T-helper 9 cell (primary cell): Measurements from ENCODE around the gene SCGB1A1.
A peak's percentile ranks its signal among the peaks of the same experiment; 100 is the strongest.
"Not testable (repeated sequence)": the region's sequence is repeated elsewhere in the genome, so short reads cannot be mapped to it uniquely, and the experiment has no call there.

Experiments
- DNase-seq: peaks from one replicate; pipeline ENCODE4 v3.0.0-alpha.2; 2020
- total RNA-seq, 2 donors: gene quantifications; one replicate each; lab custom pipeline; 2026; lab: John Stamatoyannopoulos, UW

Gene SCGB1A1, protein sequence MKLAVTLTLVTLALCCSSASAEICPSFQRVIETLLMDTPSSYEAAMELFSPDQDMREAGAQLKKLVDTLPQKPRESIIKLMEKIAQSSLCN
- 0 reads per million in 2 donors for total RNA-seq

DNA sequence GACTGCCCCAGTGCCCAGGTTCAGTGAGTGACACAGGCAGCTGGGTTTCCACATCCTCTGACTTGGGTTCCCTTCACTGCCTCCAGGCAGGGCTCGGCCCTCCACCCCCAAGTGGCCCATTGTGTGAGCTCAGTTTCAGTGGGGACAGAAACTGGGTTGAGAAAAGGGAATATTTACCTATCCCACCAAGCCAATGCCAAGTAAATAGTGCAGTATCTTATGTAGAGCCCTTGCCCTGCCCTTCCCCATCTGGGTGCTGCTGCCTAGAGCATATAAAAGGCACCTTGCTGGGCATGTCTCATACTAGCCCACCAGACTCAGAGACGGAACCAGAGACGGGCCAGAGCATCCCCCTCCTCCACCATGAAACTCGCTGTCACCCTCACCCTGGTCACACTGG is at the start of gene SCGB1A1:
Gene SCGB1A1 (plus strand): TSS at position 301 of the 400 bp plus-strand sequence. CDS start 63 bp downstream, at position 364.
- no peak for DNase-seq

DNA sequence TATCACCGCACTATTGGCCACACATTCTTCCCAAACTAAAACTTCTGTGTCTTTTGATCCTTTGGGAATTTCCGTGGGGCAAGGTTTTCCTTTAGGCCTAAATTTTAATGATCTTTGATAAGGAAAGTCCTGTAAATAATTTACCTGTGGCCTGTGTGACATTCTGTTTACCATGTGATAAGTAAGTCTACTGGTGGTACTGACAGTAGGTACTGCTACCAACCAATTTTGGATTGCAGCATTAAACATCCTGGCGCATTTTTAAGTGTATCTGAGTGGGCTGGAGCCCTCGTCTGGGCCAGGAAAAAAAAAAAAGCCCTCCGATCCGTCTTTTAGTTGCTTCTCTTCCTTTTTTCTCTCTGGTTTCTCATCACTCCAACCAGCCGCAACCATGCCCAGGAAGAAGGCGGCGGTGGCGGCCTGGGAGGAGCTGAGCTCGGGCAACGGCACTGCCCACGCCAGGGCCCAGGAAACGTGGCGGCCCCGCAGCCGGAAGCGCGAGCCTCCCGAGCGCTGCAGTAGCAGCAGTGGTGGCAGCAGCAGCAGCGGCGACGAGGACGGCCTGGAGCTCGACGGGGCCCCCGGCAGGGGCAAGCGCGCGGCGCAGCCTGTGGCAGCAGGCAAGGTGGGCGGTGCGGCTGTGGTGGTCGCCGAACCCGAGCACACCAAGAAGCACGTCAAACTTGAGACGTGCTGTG is 47.9 kb upstream of the SCGB1A1 start:
- DNase-seq: peak; percentile 36

DNA sequence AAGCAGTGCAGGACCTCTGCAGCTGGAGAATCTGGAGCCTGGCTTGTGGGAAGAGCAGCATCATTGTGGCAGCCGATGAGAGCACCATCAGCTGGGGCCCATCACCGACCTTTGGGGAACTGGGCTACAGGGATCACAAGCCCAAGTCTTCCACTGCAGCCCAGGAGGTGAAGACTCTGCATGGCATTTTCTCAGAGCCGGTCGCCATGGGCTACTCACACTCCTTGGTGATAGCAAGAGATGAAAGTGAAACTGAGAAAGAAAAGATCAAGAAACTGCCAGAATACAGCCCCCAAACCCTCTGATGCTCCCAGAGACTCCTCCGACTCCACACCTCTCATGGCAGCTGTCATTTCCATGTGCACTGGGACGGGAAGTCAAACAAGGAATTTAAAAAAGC is 46.0 kb upstream of the SCGB1A1 start:
- DNase-seq: no peak

DNA sequence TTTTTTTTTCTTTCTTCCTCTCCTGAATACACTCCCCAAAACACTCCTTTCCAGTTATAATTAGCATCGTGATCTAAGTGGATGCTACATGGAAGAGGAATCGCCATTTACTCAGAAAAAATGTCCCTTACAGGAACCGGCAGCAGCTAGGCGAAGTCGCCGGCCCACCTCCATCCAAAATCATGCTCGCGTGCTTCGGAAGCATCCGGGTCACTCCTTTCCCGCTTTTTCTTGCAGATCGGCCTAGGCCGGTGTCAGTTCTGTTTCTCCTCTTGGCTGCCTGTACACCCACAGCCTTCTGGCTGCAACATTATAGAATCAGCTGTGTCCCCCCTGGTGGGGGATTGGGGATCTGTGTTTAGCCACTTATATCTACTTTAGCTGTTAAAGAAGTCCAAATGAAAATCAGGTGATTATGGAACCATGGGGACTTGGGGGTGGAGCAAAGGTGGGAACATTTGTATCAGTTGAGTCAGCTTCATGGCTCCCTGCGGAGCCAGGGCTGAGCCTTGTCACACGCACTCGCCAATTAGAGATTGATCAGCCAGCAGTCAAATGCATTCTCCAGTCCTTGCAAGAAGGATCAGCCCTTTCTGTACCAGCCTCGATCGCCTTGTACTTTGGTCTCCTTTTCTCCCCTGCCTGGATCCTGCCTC is 45.2 kb upstream of the SCGB1A1 start:
- DNase-seq: no peak

DNA sequence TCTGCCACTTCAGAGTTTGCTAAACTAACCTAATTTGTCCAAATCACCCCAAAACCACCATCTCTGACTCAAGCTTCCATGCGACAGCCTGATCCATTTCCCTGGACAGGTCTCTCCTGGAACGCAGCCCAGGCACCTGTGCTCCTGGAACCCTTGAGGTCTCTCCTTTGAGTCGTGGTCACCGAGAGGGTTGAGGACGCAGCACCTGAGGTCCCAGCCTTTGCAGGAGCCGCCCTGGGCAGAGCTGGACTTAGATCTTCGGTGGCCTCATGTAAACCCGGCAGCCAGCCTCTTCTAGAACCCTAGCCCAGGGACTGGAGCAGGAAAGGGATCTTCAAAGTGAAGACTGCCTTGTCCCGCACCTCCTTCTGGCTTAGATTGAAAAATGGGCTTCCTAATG is 44.0 kb upstream of the SCGB1A1 start:
- no peak for DNase-seq

DNA sequence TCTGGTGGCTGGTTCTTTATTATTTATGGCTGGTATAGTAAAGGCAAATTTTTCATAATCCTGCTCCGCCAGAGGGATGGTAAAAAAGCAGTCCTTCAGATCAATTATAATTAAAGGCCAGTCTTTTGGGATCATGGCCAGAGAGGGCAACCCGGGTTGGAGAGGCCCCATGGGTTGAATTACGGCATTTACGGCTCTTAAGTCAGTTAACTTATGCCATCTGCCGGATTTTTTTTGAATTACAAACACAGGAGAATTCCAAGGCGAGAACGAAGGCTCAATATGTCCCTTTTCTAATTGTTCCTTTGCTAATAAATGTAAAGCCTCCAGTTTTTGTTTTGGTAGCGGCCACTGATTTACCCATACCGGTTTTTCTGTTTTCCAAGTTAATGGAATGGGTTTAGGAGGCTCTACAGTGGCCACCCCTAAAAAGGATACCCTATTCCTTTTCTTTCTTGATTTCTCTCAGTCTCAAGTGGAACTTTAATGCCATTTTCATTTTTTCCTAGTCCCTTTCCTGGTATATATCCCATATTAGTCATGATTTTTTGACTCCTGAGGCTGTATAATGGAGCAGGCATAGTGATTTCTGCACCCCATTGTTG is 40.3 kb upstream of the SCGB1A1 start:
- not testable (repeated sequence) for DNase-seq

DNA sequence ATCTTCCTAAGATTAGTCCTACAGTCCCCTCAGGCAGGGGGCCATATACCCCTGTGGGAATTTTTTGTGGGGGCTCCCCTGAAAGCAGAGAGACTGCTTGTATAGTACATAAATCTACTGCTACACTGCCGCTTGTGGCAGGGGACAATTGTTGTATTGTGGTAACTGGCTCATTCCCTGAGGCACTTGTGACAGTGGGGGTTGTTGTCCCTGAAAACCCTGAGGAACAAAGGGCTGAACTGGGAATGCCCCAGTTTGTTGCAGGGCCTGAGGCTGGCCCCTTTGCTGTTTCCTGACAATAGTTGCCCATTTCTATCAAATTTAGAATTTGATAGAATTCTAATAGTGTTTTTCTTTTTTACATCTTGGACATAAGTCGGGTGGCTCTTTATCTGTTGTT is 39.2 kb upstream of the SCGB1A1 start:
- not testable (repeated sequence) for DNase-seq

DNA sequence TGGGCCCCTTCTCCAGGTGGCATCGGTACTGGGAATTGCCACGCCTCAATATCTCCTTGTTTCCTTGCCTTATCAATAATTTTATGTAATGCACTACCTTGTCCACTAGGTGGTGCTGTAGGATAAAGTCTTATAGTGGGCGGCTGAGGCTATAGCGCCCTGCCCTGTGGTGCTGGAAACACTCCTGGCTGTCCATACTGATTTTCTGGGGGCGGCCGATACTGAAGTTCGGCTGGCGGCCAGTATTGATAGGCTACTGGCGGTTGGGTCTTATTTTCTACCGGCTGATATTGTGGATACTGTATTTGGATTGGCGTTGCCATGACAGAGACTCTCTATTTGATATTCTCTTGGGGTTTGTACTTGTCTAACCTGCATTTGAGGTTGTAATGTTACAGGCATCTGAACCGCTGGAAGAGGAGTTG is 38.0 kb upstream of the SCGB1A1 start:
- DNase-seq: peak; percentile 20

DNA sequence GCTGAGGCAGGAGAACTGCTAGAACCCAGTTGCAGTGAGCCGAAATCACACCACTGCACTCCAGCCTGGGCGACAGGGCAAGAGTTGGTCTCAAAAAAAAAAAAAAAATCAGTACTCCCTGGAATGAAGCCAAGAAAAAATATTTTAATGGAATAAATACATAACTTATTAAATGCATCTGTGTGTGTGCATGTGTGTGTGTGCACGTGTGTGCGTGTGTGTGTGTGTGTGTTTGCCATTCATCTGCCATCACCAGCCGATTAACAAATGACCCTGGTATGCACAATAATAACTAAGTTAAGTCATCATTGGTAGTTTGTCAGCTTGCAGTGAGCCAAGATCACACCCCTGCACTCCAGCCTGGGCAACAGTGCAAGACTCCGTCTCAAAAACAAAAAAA is 35.0 kb upstream of the SCGB1A1 start:
- DNase-seq: no peak

DNA sequence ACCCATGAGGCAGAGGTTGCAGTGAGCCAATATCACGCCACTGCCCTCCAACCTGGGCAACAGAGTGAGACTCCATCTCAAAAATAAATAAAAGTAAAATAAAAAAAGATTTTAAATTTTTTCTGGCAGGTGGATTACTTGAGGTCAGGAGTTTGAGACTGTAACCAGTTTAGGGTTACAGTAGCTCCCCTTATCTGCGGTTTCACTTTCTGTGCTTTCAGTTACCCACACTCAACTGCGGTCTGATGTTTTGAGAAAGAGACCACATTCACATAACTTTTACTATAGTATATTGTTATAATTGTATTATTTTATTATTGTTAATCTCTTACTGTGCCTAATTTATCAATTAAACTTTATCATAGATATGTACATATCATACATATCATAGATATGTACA is 32.8 kb upstream of the SCGB1A1 start:
- DNase-seq: not testable (repeated sequence)

DNA sequence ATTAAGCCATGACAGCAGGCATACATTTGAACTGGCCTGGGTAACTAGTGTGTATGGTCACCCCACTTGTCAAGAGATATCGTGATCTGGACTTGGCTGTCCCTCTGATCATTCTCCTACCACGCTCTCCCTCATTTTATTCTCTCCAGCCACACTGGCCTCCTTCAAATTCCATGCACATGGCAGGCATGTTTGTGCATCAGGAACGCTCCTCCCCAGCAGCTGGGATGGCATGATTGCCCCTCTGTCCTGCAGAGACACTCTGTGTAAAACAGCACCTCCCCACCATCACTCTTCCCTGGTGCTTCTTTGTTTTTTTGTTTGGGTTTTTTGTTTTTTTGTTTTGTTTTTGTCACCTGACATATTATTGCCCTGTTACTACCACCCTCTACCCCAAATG is 31.5 kb upstream of the SCGB1A1 start:
- no peak for DNase-seq

DNA sequence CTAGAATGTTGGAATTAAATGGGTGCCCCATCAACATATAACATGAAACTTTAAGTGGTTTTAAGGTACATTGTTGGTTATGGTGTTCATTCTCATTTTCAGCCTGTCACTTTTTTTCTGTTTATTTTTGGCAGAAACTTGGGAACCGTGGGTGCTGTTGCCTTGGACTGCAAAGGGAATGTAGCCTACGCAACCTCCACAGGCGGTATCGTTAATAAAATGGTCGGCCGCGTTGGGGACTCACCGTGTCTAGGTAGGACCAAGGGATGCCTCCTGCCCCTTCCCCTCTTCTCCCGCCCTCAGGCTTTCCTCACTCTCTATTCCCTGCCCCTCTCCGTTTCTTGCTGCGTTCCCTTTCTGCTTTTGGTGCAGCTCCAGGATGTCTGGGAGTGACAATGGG is 29.8 kb upstream of the SCGB1A1 start:
- DNase-seq: no peak

DNA sequence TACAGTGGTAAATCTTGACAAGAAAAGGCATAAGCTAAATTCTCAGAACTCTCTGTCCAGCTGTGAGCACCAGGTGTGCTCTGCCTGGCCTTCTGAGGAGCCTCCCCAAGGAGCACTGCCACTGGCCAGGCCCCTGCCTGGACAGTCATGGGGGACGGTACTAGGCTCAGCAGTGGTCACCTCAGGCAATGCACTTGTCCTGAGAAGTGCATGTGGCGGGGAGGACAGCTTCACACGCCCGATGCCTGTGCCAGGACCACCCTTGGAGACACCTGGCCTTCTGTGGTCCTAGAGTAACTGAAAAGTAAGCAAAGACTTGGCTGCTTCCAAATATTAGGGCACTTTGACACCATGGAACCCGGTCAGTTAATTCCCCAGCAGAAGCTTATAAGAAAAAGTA is 28.6 kb upstream of the SCGB1A1 start:
- DNase-seq: no peak

DNA sequence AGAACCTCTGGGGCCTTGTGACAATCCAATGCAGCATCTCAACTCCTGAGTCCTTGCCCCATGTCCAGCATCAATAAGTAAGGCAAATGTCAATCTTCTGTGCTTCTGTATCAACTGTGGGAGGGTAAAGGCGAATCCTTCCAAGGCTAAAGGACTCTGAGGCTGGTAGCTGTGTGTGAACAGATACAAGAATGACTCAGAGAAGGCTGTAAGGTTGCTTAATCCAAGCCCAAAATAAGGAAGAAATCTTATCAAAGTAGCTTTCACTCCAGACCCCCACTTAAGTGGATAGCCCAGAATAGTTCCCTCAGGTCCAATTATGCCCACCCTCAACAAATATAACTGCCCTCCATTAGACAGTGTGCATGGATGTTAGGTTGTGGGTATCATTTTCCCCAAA is 28.1 kb upstream of the SCGB1A1 start:
- no peak for DNase-seq

DNA sequence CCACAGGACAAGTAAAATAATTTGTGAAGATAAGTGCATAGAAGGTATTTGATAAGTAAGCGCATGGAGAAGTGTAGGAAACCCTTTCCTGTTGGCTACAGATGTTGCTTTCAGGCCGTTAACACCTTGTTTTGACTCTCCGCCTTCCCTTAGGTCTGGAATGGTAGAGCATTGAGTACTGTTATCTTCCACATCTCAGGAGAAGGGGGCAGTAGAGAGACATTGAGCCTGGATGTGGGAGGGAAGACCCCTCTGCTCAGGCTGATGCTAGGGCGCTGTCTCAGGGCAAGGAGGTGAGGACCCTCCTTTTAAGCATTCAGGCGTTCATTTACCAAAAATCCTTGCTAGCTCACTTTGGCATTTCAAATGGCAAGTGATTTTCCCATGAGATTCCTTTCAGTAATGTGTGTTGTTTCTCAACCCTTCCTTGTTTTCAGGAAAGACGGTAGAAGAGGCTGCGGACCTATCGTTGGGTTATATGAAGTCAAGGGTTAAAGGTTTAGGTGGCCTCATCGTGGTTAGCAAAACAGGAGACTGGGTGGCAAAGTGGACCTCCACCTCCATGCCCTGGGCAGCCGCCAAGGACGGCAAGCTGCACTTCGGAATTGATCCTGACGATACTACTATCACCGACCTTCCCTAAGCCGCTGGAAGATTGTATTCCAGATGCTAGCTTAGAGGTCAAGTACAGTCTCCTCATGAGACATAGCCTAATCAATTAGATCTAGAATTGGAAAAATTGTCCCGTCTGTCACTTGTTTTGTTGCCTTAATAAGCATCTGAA is 27.0 kb upstream of the SCGB1A1 start:
- DNase-seq: no peak

DNA sequence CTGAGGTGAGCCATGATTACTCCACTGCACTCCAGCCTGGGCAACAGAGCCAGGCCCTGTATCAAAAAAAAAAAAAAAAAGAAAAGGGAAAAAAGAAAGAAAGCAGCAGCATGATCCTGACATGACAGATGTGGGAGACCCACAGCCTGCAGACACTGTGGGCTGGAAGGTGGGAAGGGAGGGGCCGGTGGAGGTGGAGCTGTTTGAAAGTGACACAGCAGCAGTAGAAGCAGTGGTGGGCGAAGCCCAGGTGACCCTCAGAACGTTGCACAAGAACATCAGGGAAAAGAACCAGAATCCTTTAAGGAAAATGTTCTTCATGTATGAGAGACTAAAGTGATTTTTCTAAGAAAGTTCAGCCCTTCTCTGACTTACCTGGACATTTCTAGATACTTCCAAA is 26.3 kb upstream of the SCGB1A1 start:
- no peak for DNase-seq

DNA sequence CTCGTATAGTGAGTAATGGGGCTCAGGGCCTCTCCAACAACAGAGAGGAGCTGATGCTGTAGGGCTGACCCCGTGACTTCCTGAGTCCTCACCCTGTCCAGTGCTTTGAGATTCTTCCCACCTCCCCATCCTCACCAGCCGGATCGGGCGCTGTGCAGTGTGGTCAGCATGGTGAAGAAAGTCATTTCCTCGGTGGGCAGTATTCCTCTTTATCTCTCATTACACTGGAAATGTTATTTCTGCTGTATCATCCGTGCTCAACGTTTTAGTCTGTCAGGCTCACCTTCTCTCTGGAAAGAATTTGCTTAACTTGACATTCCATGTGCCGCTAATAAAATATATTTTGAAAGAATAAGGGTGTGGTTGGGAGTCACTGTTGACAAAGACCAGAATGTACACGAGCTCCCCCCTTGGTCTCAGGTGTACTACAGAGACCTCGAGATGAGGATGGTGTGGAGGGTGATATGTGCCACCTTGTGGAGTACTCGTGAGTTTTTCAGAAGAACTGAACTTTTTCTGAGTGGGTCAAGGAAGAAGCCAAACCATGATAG is 25.7 kb upstream of the SCGB1A1 start:
- DNase-seq: no peak

DNA sequence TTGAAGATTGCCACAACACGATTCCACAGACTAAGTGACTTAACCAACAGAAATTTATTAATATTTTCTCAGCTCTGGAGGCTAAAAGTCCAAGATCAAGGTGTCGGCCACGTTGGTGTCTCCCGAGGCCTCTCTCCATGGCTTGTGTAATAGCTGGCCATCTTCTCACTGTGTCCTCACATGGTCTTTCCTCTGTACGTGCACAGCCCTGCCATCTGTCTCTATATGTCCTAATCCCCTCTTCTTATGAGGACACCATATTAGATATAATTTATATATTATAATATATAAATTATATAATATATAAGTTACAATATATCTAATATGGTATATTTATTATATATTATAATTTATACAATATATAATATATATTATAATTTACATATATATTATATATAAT is 25.1 kb upstream of the SCGB1A1 start:
- no peak for DNase-seq

DNA sequence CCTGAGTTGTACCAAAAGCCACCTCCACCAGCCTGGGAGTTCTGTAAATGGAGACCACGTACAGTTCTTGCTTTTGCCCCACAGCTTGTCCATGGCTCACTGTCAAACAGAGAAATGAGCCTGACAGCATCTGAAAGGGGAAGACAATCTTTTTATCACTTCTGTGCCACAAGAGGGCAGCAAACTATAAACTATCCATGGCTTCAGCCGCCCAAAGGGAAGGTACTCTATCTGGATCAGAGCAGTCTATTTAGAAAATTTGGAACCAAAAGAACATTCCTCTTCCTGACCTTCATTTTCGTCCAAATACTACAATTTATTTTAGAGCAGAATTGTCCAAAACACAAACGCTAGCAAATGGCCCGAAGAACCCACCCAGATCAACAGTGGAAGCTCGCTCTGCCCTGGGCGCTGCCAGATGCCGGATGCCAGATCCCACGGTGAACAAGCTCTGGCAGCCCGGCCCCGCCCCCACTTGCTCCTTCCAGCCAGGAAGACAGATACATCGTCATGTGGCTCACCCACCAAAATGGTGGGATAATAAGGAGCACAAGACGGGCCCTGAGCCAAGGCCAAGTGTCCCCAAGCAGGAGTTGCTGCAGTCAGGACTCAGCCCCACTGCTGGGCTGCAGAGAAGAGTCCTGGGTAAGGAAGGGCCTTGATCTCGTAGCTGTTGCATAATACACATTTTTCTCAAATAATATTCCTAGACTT is 23.9 kb upstream of the SCGB1A1 start:
- DNase-seq: peak; percentile 10

DNA sequence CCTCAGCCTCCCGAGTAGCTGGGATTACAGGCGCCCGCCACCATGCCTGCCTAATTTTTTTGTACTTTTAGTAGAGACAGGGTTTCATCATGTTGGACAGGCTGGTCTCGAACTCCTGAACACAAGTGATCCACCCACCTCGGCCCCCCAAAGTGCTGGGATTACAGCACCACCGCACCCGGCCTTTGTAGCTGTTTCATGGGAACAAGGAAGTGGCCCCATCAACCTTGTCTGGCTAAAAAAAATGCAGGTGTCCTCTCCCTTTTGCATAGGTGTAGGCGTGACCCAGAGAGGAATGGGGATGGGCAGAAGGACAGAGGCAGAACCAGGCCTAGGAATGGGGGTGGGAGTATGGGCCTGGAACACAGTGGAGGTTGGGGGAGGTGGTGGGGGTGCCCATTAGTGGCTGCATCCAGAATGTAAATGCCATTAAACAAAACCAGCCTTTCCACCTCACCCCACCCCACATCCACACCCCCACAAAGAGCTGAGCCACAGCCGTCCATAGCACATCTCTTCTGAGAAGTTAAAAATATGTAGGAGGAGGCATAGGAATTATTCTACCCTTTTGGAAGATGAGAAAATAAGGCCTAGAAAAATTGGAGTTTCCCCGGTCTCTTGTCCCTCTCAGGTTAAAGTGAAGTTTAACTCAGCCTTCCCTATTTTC is 22.8 kb upstream of the SCGB1A1 start:
- no peak for DNase-seq
